Gastroesophageal sphincter (tissue), 3 donors: ENCODE results near the gene AVPR2.

Experiments used
- CTCF ChIP-seq, 4 experiments: fragments of 200-600 bp in 2 of 4; fragments of 450-650 bp in 2 of 4; sonication (generic) in 1 of 4; IDR thresholded peaks; one replicate each; pipeline ENCODE4 v1.5.1; 2017 to 2019; ENCODE audit warnings: antibody characterized with exemption in 4 of 4, mild to moderate bottlenecking in 2 of 4, moderate library complexity in 2 of 4
- POLR2AphosphoS5 ChIP-seq: sonication (generic); formaldehyde crosslinking; IDR thresholded peaks from one replicate; pipeline ENCODE4 v1.6.1; 2017; ENCODE audit warnings: antibody characterized with exemption

- TF ChIP-seq POLR2AphosphoS5 (no peak), CTCF (IDR thresholded peaks at IDR 0.05) (no peak)
Observed at GRCh38 chrX:153913211-153913610, 8.7 kb downstream of the AVPR2 start.
